ENCODE measurements around the gene SLC24A4. TPM values are rescaled to one million over a fixed set of nuclear protein-coding genes. Genes with fewer than 3 reads are reported as not detected.

Gene SLC24A4
- total and polyA plus RNA-seq, 2 donors (not counting 3 experiments of a cell fraction or from before 2014, with no cell fraction given) = 0.07 to 0.08 TPM

- Histone ChIP-seq H3K27ac (ENCODE audit: insufficient read depth, low read depth, low read length) (no peak overlapping the region), H3K79me2 (ENCODE audit: control insufficient read depth, insufficient read depth, low read length) (no peaks in the 10 kb centered on the region), H3K4me2 (ENCODE audit: insufficient read depth, low read length) (no peak overlapping the region), H4K20me1 (replicated peaks; ENCODE audit: control insufficient read depth, extremely low read depth, insufficient read depth, low read length) (no peaks in the 10 kb centered on the region), H3K9me1 (replicated peaks; ENCODE audit: control insufficient read depth, extremely low read depth, insufficient read depth, low read length) (no peaks in the 10 kb centered on the region), H3K4me1 (ENCODE audit: control insufficient read depth, extremely low read depth, insufficient read depth, low read length) (no peaks in the 10 kb centered on the region), H3K36me3 (ENCODE audit: control insufficient read depth in 2 of 2, extremely low read depth in 1 of 2, insufficient read depth in 2 of 2, low read length in 2 of 2) (no peaks in the 10 kb centered on the region), H3K9me3 (replicated peaks; ENCODE audit: control insufficient read depth, insufficient read depth, low read length) (no peaks in the 10 kb centered on the region), H3K27me3 (ENCODE audit: control insufficient read depth in 2 of 2, insufficient read depth in 2 of 2, low read length in 2 of 2) (no peaks in the 10 kb centered on the region), H3K4me3 (replicated peaks in 1 of 3; ENCODE audit: insufficient read depth in 1 of 3, low read depth in 1 of 3, low read length in 3 of 3) (no peak overlapping the region), H2AFZ (ENCODE audit: low read depth, low read length) (no peak overlapping the region), H3K9ac (replicated peaks; ENCODE audit: extremely low read depth, insufficient read depth, low read length) (no peak overlapping the region)
- no peak for FAIRE-seq
- intact Hi-C loops (cut with micrococcal nuclease) (no loop called here), dilution Hi-C loops (cut with MboI; ENCODE audit: extremely low pct_ligation_motif_present, low sequenced_read_pairs) (no loop called here)
- DNase-seq (ENCODE audit: low read depth, low spot score) = no peak
- TF ChIP-seq GATA2 (IDR thresholded peaks at IDR 0.05; ENCODE audit: insufficient read depth, insufficient read length, low read depth, low read length) (no peak), CTCF (IDR thresholded peaks at IDR 0.05; ENCODE audit: extremely low read depth in 1 of 2, insufficient read depth in 1 of 2, low read depth in 1 of 2, low read length in 2 of 2) (no peak), POLR2A (IDR thresholded peaks at IDR 0.05; ENCODE audit: low read depth, low read length) (no peak), MAX (IDR thresholded peaks at IDR 0.05; ENCODE audit: insufficient read depth, insufficient read length) (no peak), FOS (IDR thresholded peaks at IDR 0.05; ENCODE audit: borderline replicate concordance, insufficient read depth, low read length) (no peak), JUN (IDR thresholded peaks at IDR 0.05; ENCODE audit: borderline replicate concordance, insufficient read depth, insufficient read length, low read depth) (no peak), POLR2AphosphoS5 (IDR thresholded peaks at IDR 0.05; ENCODE audit: insufficient read depth, low read depth, low read length) (no peak), EZH2 (IDR thresholded peaks at IDR 0.05; ENCODE audit: borderline replicate concordance, low read depth, low read length, severe bottlenecking) (no peak), MYC (IDR thresholded peaks at IDR 0.05; ENCODE audit: low read depth, low read length) (no peak)
- ChIA-PET CTCF (no interaction called here), POLR2A (no interaction called here)
- no TSS peak for BruUV-seq (replicated peaks)
Measured at GRCh38 chr14:92433407-92433806, 110.4 kb downstream of the SLC24A4 start.

Data from endothelial cell of umbilical vein (primary cell).